SK-N-SH (cell line): ENCODE data around the gene DUS4L. TPM values are rescaled to one million over a fixed set of nuclear protein-coding genes. Genes with fewer than 3 reads are reported as not detected.

Source experiments
- CTCF ChIA-PET: fragments of 300-600, 350-600 bp; formaldehyde crosslinking; extraction: SDS; loops from one replicate; lab custom pipeline; 2021; lab: Yijun Ruan, JAX
- POLR2A ChIA-PET: fragments of 350-600 bp; sonication (Branson Sonifier 250); formaldehyde crosslinking; extraction: SDS; loops from one replicate; lab custom pipeline; 2020; ENCODE audit warnings: antibody characterized with exemption, inconsistent platforms; lab: Yijun Ruan, JAX
- DNase-seq: peaks from one replicate; pipeline ENCODE4 v3.0.0; 2012
- H2AFZ ChIP-seq: fragments of 200-600 bp; sonication (generic); 2 replicates; pipeline ENCODE4 v1.8.1; 2016; ENCODE audit warnings: antibody characterized with exemption, mild to moderate bottlenecking, low read depth
- H3F3A ChIP-seq: fragments of 200-600 bp; sonication (generic); replicated peaks from 2 replicates; pipeline ENCODE3; 2016; ENCODE audit warnings: antibody characterized with exemption, mild to moderate bottlenecking; ENCODE audit not compliant: insufficient read depth
- H3K27ac ChIP-seq, 2 experiments: fragments of 200-500 bp in 1 of 2; fragments of 200-600 bp in 1 of 2; sonication (Bioruptor generic) in 1 of 2; sonication (generic), shearing (Covaris generic) in 1 of 2; 2 replicates each; pipeline versions ENCODE4 v1.5.1 to v1.6.1; 2014 to 2016; ENCODE audit warnings: low read depth in 2 of 2, inconsistent platforms in 1 of 2, low read length in 1 of 2, mild to moderate bottlenecking in 1 of 2, mixed read lengths in 1 of 2
- H3K27me3 ChIP-seq: fragments of 200-600 bp; sonication (generic), shearing (Covaris generic); 2 replicates; pipeline ENCODE4 v1.6.1; 2016; ENCODE audit warnings: mixed run types; ENCODE audit not compliant: insufficient read depth
- H3K36me3 ChIP-seq, 2 experiments: fragments of 200-500 bp in 1 of 2; fragments of 200-600 bp in 1 of 2; sonication (Bioruptor generic) in 1 of 2; sonication (generic) in 1 of 2; replicated peaks in 1 of 2; 2 replicates each; pipeline versions ENCODE3 to v1.5.1; 2014 to 2016; ENCODE audit warnings: low read length in 1 of 2, mild to moderate bottlenecking in 1 of 2; ENCODE audit not compliant: insufficient read depth in 2 of 2, control insufficient read depth in 1 of 2
- H3K4me1 ChIP-seq, 2 experiments: fragments of 200-500 bp in 1 of 2; fragments of 200-600 bp in 1 of 2; sonication (Bioruptor generic) in 1 of 2; sonication (generic), shearing (Covaris generic) in 1 of 2; 2 replicates each; pipeline versions ENCODE4 v1.5.1 to v1.6.1; 2014 to 2016; ENCODE audit warnings: low read depth in 1 of 2, low read length in 1 of 2, mixed run types in 1 of 2; ENCODE audit not compliant: insufficient read depth in 2 of 2, control insufficient read depth in 1 of 2
- H3K4me2 ChIP-seq: fragments of 200-600 bp; sonication (generic), shearing (Covaris generic); 2 replicates; pipeline ENCODE4 v1.6.1; 2017; ENCODE audit warnings: mixed run types
- H3K4me3 ChIP-seq, 2 experiments: fragments of 200-500 bp in 1 of 2; fragments of 200-600 bp in 1 of 2; sonication (Bioruptor generic) in 1 of 2; sonication (generic), shearing (Covaris generic) in 1 of 2; 2 replicates each; pipeline versions ENCODE4 v1.5.1 to v1.8.1; 2014 to 2016; ENCODE audit warnings: low read depth in 2 of 2, inconsistent platforms in 1 of 2, low read length in 1 of 2, mild to moderate bottlenecking in 1 of 2, mixed read lengths in 1 of 2, moderate library complexity in 1 of 2
- H3K79me2 ChIP-seq: fragments of 200-600 bp; sonication (generic); 2 replicates; pipeline ENCODE4 v1.8.1; 2017; ENCODE audit warnings: mild to moderate bottlenecking; ENCODE audit not compliant: insufficient read depth
- H3K9ac ChIP-seq: fragments of 200-600 bp; sonication (generic); 2 replicates; pipeline ENCODE4 v1.6.1; 2017; ENCODE audit warnings: mixed run types
- H3K9me2 ChIP-seq: fragments of 200-600 bp; sonication (generic); 2 replicates; pipeline ENCODE4 v1.6.1; 2017; ENCODE audit warnings: mixed run types
- H3K9me3 ChIP-seq: fragments of 200-600 bp; sonication (generic); 2 replicates; pipeline ENCODE4 v1.6.1; 2017; ENCODE audit warnings: mixed run types, mild to moderate bottlenecking, moderate library complexity
- H4K20me1 ChIP-seq: fragments of 200-600 bp; sonication (generic); 2 replicates; pipeline ENCODE4 v1.6.1; 2017; ENCODE audit warnings: mild to moderate bottlenecking, mixed run types; ENCODE audit not compliant: insufficient read depth
- CHD2 ChIP-seq: fragments of 150-350 bp; IDR thresholded peaks from 2 replicates; pipeline ENCODE4 v1.6.1; 2018; ENCODE audit warnings: low read length; ENCODE audit not compliant: partially characterized antibody
- ELF1 ChIP-seq: IDR thresholded peaks from 2 replicates; pipeline ENCODE4 v1.4.0; 2012
- EP300 ChIP-seq, 2 experiments: IDR thresholded peaks; 2 replicates each; pipeline versions ENCODE4 v1.4.0 to v1.6.1; 2012; ENCODE audit warnings: borderline replicate concordance in 1 of 2, low read depth in 1 of 2, low read length in 1 of 2
- FOSL2 ChIP-seq: IDR thresholded peaks from 2 replicates; pipeline ENCODE4 v1.4.0; 2012; ENCODE audit warnings: low read depth, mild to moderate bottlenecking, moderate library complexity, borderline replicate concordance
- FOXM1 ChIP-seq: IDR thresholded peaks from 2 replicates; pipeline ENCODE4 v1.4.0; 2012; ENCODE audit warnings: low read depth, mild to moderate bottlenecking
- GABPA ChIP-seq: IDR thresholded peaks from 2 replicates; pipeline ENCODE4 v1.4.0; 2012; ENCODE audit warnings: low read depth, mild to moderate bottlenecking
- MEF2A ChIP-seq: IDR thresholded peaks from 2 replicates; pipeline ENCODE4 v1.4.0; 2012; ENCODE audit warnings: low read depth, borderline replicate concordance
- MXI1 ChIP-seq: IDR thresholded peaks from 2 replicates; pipeline ENCODE4 v1.6.1; 2012; ENCODE audit warnings: mild to moderate bottlenecking, low read depth, low read length, improper control_type of control experiment
- POLR2AphosphoS5 ChIP-seq: IDR thresholded peaks from 2 replicates; pipeline ENCODE4 v1.6.1; 2012; ENCODE audit warnings: low read depth, low read length
- RAD21 ChIP-seq: IDR thresholded peaks from 2 replicates; pipeline ENCODE4 v1.6.1; 2012; ENCODE audit warnings: mild to moderate bottlenecking, low read length
- RCOR1 ChIP-seq: fragments of 150-350 bp; IDR thresholded peaks from 2 replicates; pipeline ENCODE4 v1.6.1; 2017; ENCODE audit warnings: antibody characterized with exemption, low read length
- RXRA ChIP-seq: IDR thresholded peaks from 2 replicates; pipeline ENCODE4 v1.4.0; 2012; ENCODE audit warnings: low read depth, mild to moderate bottlenecking, borderline replicate concordance
- SMC3 ChIP-seq: IDR thresholded peaks from 2 replicates; pipeline ENCODE4 v1.6.1; 2012; ENCODE audit warnings: low read depth, low read length, improper control_type of control experiment
- TAF1 ChIP-seq: IDR thresholded peaks from 2 replicates; pipeline ENCODE4 v1.6.1; 2012; ENCODE audit warnings: low read depth, mild to moderate bottlenecking, low read length, moderate library complexity, borderline replicate concordance
- TEAD4 ChIP-seq: IDR thresholded peaks from 2 replicates; pipeline ENCODE4 v1.4.0; 2012; ENCODE audit warnings: mild to moderate bottlenecking, borderline replicate concordance; ENCODE audit not compliant: insufficient read depth
- polyA plus RNA-seq, 3 experiments: library from polyadenylated mRNA; depleted of rRNA; stranded (reverse); fragments of >200 nt; gene quantifications; 2 replicates each; pipeline ENCODE4 v1.2.3, GENCODE V29; 2012
- TF ChIP-seq, protein P1 (sequence below): IDR thresholded peaks from 2 replicates; pipeline ENCODE4 v1.4.0; 2012; ENCODE audit warnings: low read depth, borderline replicate concordance
- TF ChIP-seq, protein P2 (sequence below): IDR thresholded peaks from 2 replicates; pipeline ENCODE4 v1.4.0; 2012; ENCODE audit warnings: low read depth
- TF ChIP-seq, protein P3 (sequence below): IDR thresholded peaks from 2 replicates; pipeline ENCODE4 v1.6.1; 2012; ENCODE audit warnings: mild to moderate bottlenecking, low read depth, low read length, moderate library complexity
- TF ChIP-seq, protein P4 (sequence below): fragments of 150-350 bp; IDR thresholded peaks from 2 replicates; pipeline ENCODE4 v1.6.1; 2016; ENCODE audit warnings: mild to moderate bottlenecking, low read depth, low read length

The DUS4L gene
- polyA plus RNA-seq, 1 of the 3 experiments (the other 2 are of a cell fraction), result 9.7 TPM

DNA sequence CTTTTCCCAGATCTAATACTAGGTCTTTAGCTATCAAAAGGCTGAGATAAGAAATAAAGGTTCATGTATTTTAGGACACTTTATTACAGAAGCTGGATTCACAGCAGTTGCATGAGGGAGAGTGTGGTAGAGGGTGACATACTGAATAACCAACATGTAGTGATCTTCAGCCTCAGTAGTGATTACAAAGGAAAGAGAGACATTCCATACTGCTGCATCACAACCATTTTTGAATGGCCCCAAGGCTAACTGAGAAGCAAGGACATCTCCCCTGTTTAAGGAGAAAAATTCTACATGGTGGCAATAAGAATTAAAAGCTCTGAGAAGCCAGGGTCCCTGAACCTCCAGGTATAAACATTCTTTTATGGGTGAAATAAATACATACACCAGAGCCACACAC lies 35.3 kb upstream of the DUS4L start:
- no peak for DNase-seq
- no peak overlapping the region for H3K4me3 ChIP-seq
- H3K4me1 ChIP-seq, result peaks cover 0 to 2% of the 10 kb centered on the region in 2 experiments; a peak in 1 of 4 replicates
- no peaks in the 10 kb centered on the region for H3K27me3 ChIP-seq
- no peak overlapping the region for H3K9ac ChIP-seq
- 0 out of 2 replicates have a peak, but pooled peaks cover 7% of the 10 kb centered on the region for H3K79me2 ChIP-seq
- ChIA-PET POLR2A (no interaction called here), CTCF (interaction anchor here (0.7 to 0.9 kb wide), 3 partner anchors 10 to 41 kb away, joined by 3 to 4 read pairs (median 3); no protein-coding TSS in a partner anchor)
- H3F3A ChIP-seq, result no peaks in the 10 kb centered on the region
- no peaks in the 10 kb centered on the region for H4K20me1 ChIP-seq
- no peaks in the 10 kb centered on the region for H3K9me3 ChIP-seq
- no peak overlapping the region for H3K27ac ChIP-seq
- H3K4me2 ChIP-seq, result no peak overlapping the region
- TF ChIP-seq SMC3 (no peak), MXI1 (no peak), GABPA (no peak), FOSL2 (peak; percentile 42; the same call in 1 of the 2 replicates), RXRA (no peak), TEAD4 (no peak), FOXM1 (no peak), POLR2AphosphoS5 (no peak)
- H3K36me3 ChIP-seq, result peaks cover 13 to 39% of the 10 kb centered on the region in 2 experiments
- H3K9me2 ChIP-seq, result no peaks in the 10 kb centered on the region
- H2AFZ ChIP-seq, result no peak overlapping the region

DNA sequence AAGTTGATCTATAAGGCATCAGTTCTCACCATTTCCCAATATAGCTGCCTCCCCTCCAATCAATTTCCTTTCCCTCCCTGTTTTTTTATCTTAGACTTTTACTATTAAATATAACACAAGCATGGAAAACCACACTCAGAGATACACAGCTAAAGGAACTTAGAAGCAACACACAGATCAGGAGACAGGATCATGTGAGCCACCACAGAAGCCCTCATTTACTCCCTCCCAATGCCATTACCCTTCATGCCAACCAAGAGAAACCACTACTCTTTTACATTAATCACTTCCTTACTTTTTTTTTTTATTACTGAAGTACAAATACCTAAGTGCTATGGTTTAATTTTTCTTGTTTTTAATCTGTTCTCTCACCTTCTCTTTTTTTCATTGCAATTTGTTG lies 33.0 kb upstream of the DUS4L start:
- Histone ChIP-seq H3K27me3 (no peaks in the 10 kb centered on the region), H3K79me2 (peaks cover 20% of the 10 kb centered on the region), H3K4me1 (peaks cover 0 to 2% of the 10 kb centered on the region in 2 experiments; a peak in 1 of 4 replicates), H3K27ac (no peak overlapping the region), H2AFZ (no peak overlapping the region), H3K36me3 (peaks cover 13 to 39% of the 10 kb centered on the region in 2 experiments), H3K9me3 (0 out of 2 replicates have a peak, but pooled peaks cover 3% of the 10 kb centered on the region), H4K20me1 (no peaks in the 10 kb centered on the region), H3K9ac (no peak overlapping the region), H3K4me2 (no peak overlapping the region), H3F3A (no peaks in the 10 kb centered on the region), H3K4me3 (no peak overlapping the region), H3K9me2 (no peaks in the 10 kb centered on the region)
- POLR2A ChIA-PET, result interaction anchor here (0.7 kb wide), 1 partner anchor 48 kb away, joined by 3 read pairs; no protein-coding TSS in a partner anchor
- TF ChIP-seq FOXM1 (no peak), RCOR1 (no peak), EP300 (IDR thresholded peaks at IDR 0.05; ENCODE audit: borderline replicate concordance in 1 of 2, low read depth in 1 of 2, low read length in 1 of 2) (no peak), CHD2 (no peak), ELF1 (no peak), TAF1 (no peak), FOSL2 (no peak), GABPA (no peak), RXRA (no peak), POLR2AphosphoS5 (no peak), SMC3 (no peak), RAD21 (no peak), MEF2A (no peak)
- TF ChIP-seq, protein P1, sequence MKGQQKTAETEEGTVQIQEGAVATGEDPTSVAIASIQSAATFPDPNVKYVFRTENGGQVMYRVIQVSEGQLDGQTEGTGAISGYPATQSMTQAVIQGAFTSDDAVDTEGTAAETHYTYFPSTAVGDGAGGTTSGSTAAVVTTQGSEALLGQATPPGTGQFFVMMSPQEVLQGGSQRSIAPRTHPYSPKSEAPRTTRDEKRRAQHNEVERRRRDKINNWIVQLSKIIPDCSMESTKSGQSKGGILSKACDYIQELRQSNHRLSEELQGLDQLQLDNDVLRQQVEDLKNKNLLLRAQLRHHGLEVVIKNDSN, result no peak
- TF ChIP-seq, protein P2, sequence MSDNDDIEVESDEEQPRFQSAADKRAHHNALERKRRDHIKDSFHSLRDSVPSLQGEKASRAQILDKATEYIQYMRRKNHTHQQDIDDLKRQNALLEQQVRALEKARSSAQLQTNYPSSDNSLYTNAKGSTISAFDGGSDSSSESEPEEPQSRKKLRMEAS, result no peak
- TF ChIP-seq, protein P3, sequence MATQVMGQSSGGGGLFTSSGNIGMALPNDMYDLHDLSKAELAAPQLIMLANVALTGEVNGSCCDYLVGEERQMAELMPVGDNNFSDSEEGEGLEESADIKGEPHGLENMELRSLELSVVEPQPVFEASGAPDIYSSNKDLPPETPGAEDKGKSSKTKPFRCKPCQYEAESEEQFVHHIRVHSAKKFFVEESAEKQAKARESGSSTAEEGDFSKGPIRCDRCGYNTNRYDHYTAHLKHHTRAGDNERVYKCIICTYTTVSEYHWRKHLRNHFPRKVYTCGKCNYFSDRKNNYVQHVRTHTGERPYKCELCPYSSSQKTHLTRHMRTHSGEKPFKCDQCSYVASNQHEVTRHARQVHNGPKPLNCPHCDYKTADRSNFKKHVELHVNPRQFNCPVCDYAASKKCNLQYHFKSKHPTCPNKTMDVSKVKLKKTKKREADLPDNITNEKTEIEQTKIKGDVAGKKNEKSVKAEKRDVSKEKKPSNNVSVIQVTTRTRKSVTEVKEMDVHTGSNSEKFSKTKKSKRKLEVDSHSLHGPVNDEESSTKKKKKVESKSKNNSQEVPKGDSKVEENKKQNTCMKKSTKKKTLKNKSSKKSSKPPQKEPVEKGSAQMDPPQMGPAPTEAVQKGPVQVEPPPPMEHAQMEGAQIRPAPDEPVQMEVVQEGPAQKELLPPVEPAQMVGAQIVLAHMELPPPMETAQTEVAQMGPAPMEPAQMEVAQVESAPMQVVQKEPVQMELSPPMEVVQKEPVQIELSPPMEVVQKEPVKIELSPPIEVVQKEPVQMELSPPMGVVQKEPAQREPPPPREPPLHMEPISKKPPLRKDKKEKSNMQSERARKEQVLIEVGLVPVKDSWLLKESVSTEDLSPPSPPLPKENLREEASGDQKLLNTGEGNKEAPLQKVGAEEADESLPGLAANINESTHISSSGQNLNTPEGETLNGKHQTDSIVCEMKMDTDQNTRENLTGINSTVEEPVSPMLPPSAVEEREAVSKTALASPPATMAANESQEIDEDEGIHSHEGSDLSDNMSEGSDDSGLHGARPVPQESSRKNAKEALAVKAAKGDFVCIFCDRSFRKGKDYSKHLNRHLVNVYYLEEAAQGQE, result no peak
- TF ChIP-seq, protein P4, sequence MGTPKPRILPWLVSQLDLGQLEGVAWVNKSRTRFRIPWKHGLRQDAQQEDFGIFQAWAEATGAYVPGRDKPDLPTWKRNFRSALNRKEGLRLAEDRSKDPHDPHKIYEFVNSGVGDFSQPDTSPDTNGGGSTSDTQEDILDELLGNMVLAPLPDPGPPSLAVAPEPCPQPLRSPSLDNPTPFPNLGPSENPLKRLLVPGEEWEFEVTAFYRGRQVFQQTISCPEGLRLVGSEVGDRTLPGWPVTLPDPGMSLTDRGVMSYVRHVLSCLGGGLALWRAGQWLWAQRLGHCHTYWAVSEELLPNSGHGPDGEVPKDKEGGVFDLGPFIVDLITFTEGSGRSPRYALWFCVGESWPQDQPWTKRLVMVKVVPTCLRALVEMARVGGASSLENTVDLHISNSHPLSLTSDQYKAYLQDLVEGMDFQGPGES, result no peak
- DNase-seq, result no peak
- CTCF ChIA-PET, result interaction anchor here (1.3 kb wide), 1 partner anchor 49 kb away, joined by 3 read pairs; the partner anchor contains the start of gene BCAP29
